ENCODE data around the gene PRDM16. TPM values are rescaled to one million over a fixed set of nuclear protein-coding genes. Genes with fewer than 3 reads are reported as not detected.

The PRDM16 gene
- total and polyA plus RNA-seq, 2 of the 4 experiments (the other 2 are of a cell fraction) = 0.02 TPM; not detected in 1

DNA sequence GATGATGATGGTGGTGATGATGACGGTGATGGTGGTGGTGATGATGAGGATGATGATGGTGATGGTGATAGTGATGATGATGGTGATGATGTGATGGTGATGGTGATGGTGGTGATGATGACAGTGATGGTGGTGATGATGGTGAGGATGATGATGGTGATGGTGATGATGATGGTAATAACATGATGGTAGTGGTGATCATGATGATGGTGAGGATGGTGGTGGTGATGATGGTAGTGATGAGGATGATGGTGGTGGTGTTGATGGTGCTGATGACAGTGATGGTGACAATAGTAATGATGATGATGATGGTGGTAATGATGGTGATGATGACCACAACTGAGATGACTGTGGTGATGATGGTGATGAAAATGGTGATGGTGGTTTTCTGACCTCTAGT lies 42.9 kb upstream of the PRDM16 start:
- H3K9me1 ChIP-seq (ENCODE audit: insufficient read depth, low read length) = no peaks in the 10 kb centered on the region
- no peak overlapping the region for H3K4ac ChIP-seq (ENCODE audit: low read depth, low read length)
- CTCF ChIA-PET = no interaction called here
- in situ Hi-C loops (cut with MboI; ENCODE audit: low sequenced_read_pairs) = no loop called here
- H3K79me1 ChIP-seq (ENCODE audit: low read depth in 1 of 2, low read length in 2 of 2) = no peaks in the 10 kb centered on the region
- no peak overlapping the region for H2AFZ ChIP-seq (replicated peaks; ENCODE audit: low read length, poor library complexity)
- H3K4me2 ChIP-seq (ENCODE audit: low read depth, low read length) = no peak overlapping the region
- H2AK9ac ChIP-seq (replicated peaks; ENCODE audit: low read depth, low read length, poor library complexity) = no peak overlapping the region
- H3K9me3 ChIP-seq (ENCODE audit: control insufficient read depth, insufficient read depth, low read length) = peaks cover 58% of the 10 kb centered on the region
- DNase-seq (no peak), ATAC-seq (ENCODE audit: low read depth) (no peak)
- no peak overlapping the region for H3K23ac ChIP-seq (ENCODE audit: low read depth, low read length)
- no peak overlapping the region for H3K9ac ChIP-seq (ENCODE audit: low read depth, low read length)
- H2BK120ac ChIP-seq (ENCODE audit: low read depth, low read length) = no peak overlapping the region
- no peak overlapping the region for H3K14ac ChIP-seq (replicated peaks; ENCODE audit: low read depth, low read length)
- H3K27me3 ChIP-seq (ENCODE audit: control insufficient read depth, insufficient read depth, low read length) = no peaks in the 10 kb centered on the region
- POLR2A ChIA-PET (ENCODE audit: unreplicated experiment) = no interaction called here
- WGBS, 2 experiments (ENCODE audit: extremely low coverage in 2 of 2, insufficient read length in 1 of 2) = 63% methylated on average over 1 of the region's 1 CpG; no CpG with 5 or more reads in 1 of the 2 experiments
- H3K4me1 ChIP-seq (ENCODE audit: control insufficient read depth, insufficient read depth, low read length) = no peaks in the 10 kb centered on the region
- dilution Hi-C loops (cut with HindIII; ENCODE audit: low sequenced_read_pairs, unreplicated experiment) = no loop called here
- peak overlapping the region; percentile 33 for H2BK5ac ChIP-seq (ENCODE audit: low read depth, low read length, poor library complexity, severe bottlenecking)
- H3K36me3 ChIP-seq (ENCODE audit: control insufficient read depth, insufficient read depth, low read length) = no peaks in the 10 kb centered on the region
- no peak overlapping the region for H3K56ac ChIP-seq (ENCODE audit: extremely low read depth, insufficient read depth, low read length)
- no peak overlapping the region for H2BK20ac ChIP-seq (ENCODE audit: low read depth, low read length)
- no peak overlapping the region for H2BK15ac ChIP-seq (ENCODE audit: low read depth, low read length)
- H4K5ac ChIP-seq (ENCODE audit: low read depth, low read length) = no peak overlapping the region
- H2AK5ac ChIP-seq (ENCODE audit: low read depth, low read length) = no peak overlapping the region
- TF ChIP-seq MXI1 (IDR thresholded peaks at IDR 0.05; ENCODE audit: borderline replicate concordance, low read depth, low read length) (no peak), BHLHE40 (IDR thresholded peaks at IDR 0.05; ENCODE audit: low read depth, low read length) (no peak), MAZ (IDR thresholded peaks at IDR 0.05; ENCODE audit: borderline replicate concordance, low read depth, low read length) (no peak), FOS (IDR thresholded peaks at IDR 0.05; ENCODE audit: low read depth, low read length) (no peak), SMC3 (IDR thresholded peaks at IDR 0.05; ENCODE audit: low read depth, low read length) (no peak), CHD1 (IDR thresholded peaks at IDR 0.05; ENCODE audit: low read depth, low read length) (no peak), POLR2A (IDR thresholded peaks at IDR 0.05; ENCODE audit: low read depth, low read length) (no peak), MAFK (IDR thresholded peaks at IDR 0.05; ENCODE audit: low read depth, low read length) (no peak), NFE2L2 (IDR thresholded peaks at IDR 0.05; ENCODE audit: low read depth, low read length) (no peak), RAD21 (IDR thresholded peaks at IDR 0.05; ENCODE audit: low read length) (no peak), CEBPB (IDR thresholded peaks at IDR 0.05; ENCODE audit: low read depth, low read length) (no peak)
- TF ChIP-seq, protein P1, sequence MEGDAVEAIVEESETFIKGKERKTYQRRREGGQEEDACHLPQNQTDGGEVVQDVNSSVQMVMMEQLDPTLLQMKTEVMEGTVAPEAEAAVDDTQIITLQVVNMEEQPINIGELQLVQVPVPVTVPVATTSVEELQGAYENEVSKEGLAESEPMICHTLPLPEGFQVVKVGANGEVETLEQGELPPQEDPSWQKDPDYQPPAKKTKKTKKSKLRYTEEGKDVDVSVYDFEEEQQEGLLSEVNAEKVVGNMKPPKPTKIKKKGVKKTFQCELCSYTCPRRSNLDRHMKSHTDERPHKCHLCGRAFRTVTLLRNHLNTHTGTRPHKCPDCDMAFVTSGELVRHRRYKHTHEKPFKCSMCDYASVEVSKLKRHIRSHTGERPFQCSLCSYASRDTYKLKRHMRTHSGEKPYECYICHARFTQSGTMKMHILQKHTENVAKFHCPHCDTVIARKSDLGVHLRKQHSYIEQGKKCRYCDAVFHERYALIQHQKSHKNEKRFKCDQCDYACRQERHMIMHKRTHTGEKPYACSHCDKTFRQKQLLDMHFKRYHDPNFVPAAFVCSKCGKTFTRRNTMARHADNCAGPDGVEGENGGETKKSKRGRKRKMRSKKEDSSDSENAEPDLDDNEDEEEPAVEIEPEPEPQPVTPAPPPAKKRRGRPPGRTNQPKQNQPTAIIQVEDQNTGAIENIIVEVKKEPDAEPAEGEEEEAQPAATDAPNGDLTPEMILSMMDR (conservative IDR thresholded peaks at IDR 0.05; ENCODE audit: low read depth, low read length) = no peak
- TF ChIP-seq, protein P2, sequence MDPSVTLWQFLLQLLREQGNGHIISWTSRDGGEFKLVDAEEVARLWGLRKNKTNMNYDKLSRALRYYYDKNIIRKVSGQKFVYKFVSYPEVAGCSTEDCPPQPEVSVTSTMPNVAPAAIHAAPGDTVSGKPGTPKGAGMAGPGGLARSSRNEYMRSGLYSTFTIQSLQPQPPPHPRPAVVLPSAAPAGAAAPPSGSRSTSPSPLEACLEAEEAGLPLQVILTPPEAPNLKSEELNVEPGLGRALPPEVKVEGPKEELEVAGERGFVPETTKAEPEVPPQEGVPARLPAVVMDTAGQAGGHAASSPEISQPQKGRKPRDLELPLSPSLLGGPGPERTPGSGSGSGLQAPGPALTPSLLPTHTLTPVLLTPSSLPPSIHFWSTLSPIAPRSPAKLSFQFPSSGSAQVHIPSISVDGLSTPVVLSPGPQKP (IDR thresholded peaks at IDR 0.05; ENCODE audit: borderline replicate concordance, low read depth, low read length) = no peak
- TF ChIP-seq, protein P3, sequence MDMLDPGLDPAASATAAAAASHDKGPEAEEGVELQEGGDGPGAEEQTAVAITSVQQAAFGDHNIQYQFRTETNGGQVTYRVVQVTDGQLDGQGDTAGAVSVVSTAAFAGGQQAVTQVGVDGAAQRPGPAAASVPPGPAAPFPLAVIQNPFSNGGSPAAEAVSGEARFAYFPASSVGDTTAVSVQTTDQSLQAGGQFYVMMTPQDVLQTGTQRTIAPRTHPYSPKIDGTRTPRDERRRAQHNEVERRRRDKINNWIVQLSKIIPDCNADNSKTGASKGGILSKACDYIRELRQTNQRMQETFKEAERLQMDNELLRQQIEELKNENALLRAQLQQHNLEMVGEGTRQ (IDR thresholded peaks at IDR 0.05; ENCODE audit: low read depth, low read length) = no peak
- no peak overlapping the region for H3K4me3 ChIP-seq (ENCODE audit: insufficient read depth, low read depth, low read length)
- intact Hi-C loops (cut with micrococcal nuclease) = no loop called here
- no peak overlapping the region for H3K18ac ChIP-seq (ENCODE audit: low read depth, low read length)
- no peak overlapping the region for H4K8ac ChIP-seq (ENCODE audit: low read depth in 2 of 2, low read length in 2 of 2)
- no peak overlapping the region for H3K27ac ChIP-seq (ENCODE audit: insufficient read depth, low read length)
- no peak overlapping the region for H4K91ac ChIP-seq (ENCODE audit: insufficient read depth, low read depth, low read length)
- no peaks in the 10 kb centered on the region for H4K20me1 ChIP-seq (ENCODE audit: insufficient read depth, low read length)
- BruUV-seq (replicated peaks) = no TSS peak
